GM12892 (cell line): Measurements from ENCODE around the gene KLF16.

Source experiments
- POLR2A ChIP-seq: IDR thresholded peaks from 2 replicates; pipeline ENCODE4 v1.6.1; 2011; ENCODE audit warnings: low read depth, low read length, control low read depth
- POLR2AphosphoS5 ChIP-seq: IDR thresholded peaks from 2 replicates; pipeline ENCODE4 v1.6.1; 2011; ENCODE audit warnings: low read depth, low read length, control low read depth
- TAF1 ChIP-seq: IDR thresholded peaks from 2 replicates; pipeline ENCODE4 v1.6.1; 2011; ENCODE audit warnings: low read depth, mild to moderate bottlenecking, control low read depth, low read length, borderline replicate concordance

- TF ChIP-seq POLR2AphosphoS5 (no peak), POLR2A (no peak), TAF1 (no peak)
These were observed 46.3 kb upstream of the KLF16 start for GRCh38 chr19:1909761-1910080.
